ENCODE data around the gene BCAT1. TPM values are rescaled to one million over a fixed set of nuclear protein-coding genes. Genes with fewer than 3 reads are reported as not detected.

Gene BCAT1
- total RNA-seq, 1 experiment from 2014 or later = 0.74 TPM

- H3K27ac ChIP-seq (ENCODE audit: low read depth, low read length) = no peak overlapping the region
- intact Hi-C loops (cut with micrococcal nuclease) = no loop called here
- BruUV-seq (replicated peaks) = no TSS peak
- no peak overlapping the region for H3K9ac ChIP-seq (ENCODE audit: low read length)
- ChIA-PET RAD21 (ENCODE audit: low non-redundant PET in 1 of 2, low total read pairs in 2 of 2, uncharacterized antibody in 2 of 2, unreplicated experiment in 2 of 2) (no interaction called here), POLR2A (no interaction called here), CTCF (interaction anchor here (1.2 kb wide), 1 partner anchor 8 kb away, joined by 4 read pairs; no protein-coding TSS in a partner anchor)
- peaks cover 4 to 8% of the 10 kb centered on the region in 2 experiments; a peak in 1 of 4 replicates for H3K4me1 ChIP-seq (ENCODE audit: control insufficient read depth in 1 of 2, insufficient read depth in 2 of 2, low read length in 2 of 2)
- no peaks in the 10 kb centered on the region for H3K27me3 ChIP-seq (ENCODE audit: insufficient read depth, low read length)
- ATAC-seq = no peak
- H3K4me3 ChIP-seq (replicated peaks in 1 of 2; ENCODE audit: low read depth in 1 of 2, low read length in 2 of 2) = no peak overlapping the region
- H3K36me3 ChIP-seq (ENCODE audit: control insufficient read depth in 1 of 2, insufficient read depth in 2 of 2, low read length in 2 of 2) = no peaks in the 10 kb centered on the region
- no peak overlapping the region for H3K4me2 ChIP-seq (ENCODE audit: low read length)
- H3K9me3 ChIP-seq (ENCODE audit: control insufficient read depth in 1 of 2, insufficient read depth in 1 of 2, low read depth in 1 of 2, low read length in 2 of 2) = no peaks in the 10 kb centered on the region
- H4K20me1 ChIP-seq (ENCODE audit: insufficient read depth) = no peaks in the 10 kb centered on the region
- H3K9me2 ChIP-seq (ENCODE audit: insufficient read depth) = no peaks in the 10 kb centered on the region
- no peaks in the 10 kb centered on the region for H3K79me2 ChIP-seq (ENCODE audit: insufficient read depth, low read length)
- no peak for DNase-seq (ENCODE audit: low read depth, low spot score)
- no peak for TF ChIP-seq ZFX (IDR thresholded peaks at IDR 0.05)
- H2AFZ ChIP-seq (ENCODE audit: low read depth, low read length, poor library complexity, severe bottlenecking) = no peak overlapping the region
These were observed 88.4 kb downstream of the BCAT1 start for GRCh38 chr12:24860546-24860945.

GRCh38 chr12:24856541-24856940 lies 92.4 kb downstream of the BCAT1 start:
- Histone ChIP-seq H3K4me1 (ENCODE audit: control insufficient read depth in 1 of 2, insufficient read depth in 2 of 2, low read length in 2 of 2) (no peaks in the 10 kb centered on the region), H3K9me3 (ENCODE audit: control insufficient read depth in 1 of 2, insufficient read depth in 1 of 2, low read depth in 1 of 2, low read length in 2 of 2) (no peaks in the 10 kb centered on the region), H3K36me3 (ENCODE audit: control insufficient read depth in 1 of 2, insufficient read depth in 2 of 2, low read length in 2 of 2) (no peaks in the 10 kb centered on the region), H3K4me2 (ENCODE audit: low read length) (no peak overlapping the region), H3K27ac (ENCODE audit: low read depth, low read length) (no peak overlapping the region), H3K9ac (ENCODE audit: low read length) (no peak overlapping the region), H3K4me3 (replicated peaks in 1 of 2; ENCODE audit: low read depth in 1 of 2, low read length in 2 of 2) (no peak overlapping the region), H3K27me3 (ENCODE audit: insufficient read depth, low read length) (peaks cover under 1% of the 10 kb centered on the region; the same call in 1 of the 2 replicates), H2AFZ (ENCODE audit: low read depth, low read length, poor library complexity, severe bottlenecking) (no peak overlapping the region), H4K20me1 (ENCODE audit: insufficient read depth) (no peaks in the 10 kb centered on the region), H3K9me2 (ENCODE audit: insufficient read depth) (no peaks in the 10 kb centered on the region), H3K79me2 (ENCODE audit: insufficient read depth, low read length) (no peaks in the 10 kb centered on the region)
- no peak for TF ChIP-seq FOSL1 (IDR thresholded peaks at IDR 0.05; ENCODE audit: low read depth)
- TF ChIP-seq REST (IDR thresholded peaks at IDR 0.05; ENCODE audit: low read depth) = no peak
- TF ChIP-seq POLR2AphosphoS5 (IDR thresholded peaks at IDR 0.05; ENCODE audit: low read depth, low read length) = no peak
- TF ChIP-seq EGR1 (IDR thresholded peaks at IDR 0.05; ENCODE audit: low read depth) = no peak
- no peak for TF ChIP-seq JUND (IDR thresholded peaks at IDR 0.05)
- TF ChIP-seq SRF (IDR thresholded peaks at IDR 0.05; ENCODE audit: low read depth) = no peak
- TF ChIP-seq MAX (IDR thresholded peaks at IDR 0.05) = no peak
- no peak for DNase-seq (ENCODE audit: low read depth, low spot score)
- no peak for ATAC-seq
- CTCF ChIA-PET = no interaction called here
- RAD21 ChIA-PET (ENCODE audit: low non-redundant PET in 1 of 2, low total read pairs in 2 of 2, uncharacterized antibody in 2 of 2, unreplicated experiment in 2 of 2) = no interaction called here
- no TSS peak for BruUV-seq (replicated peaks)
- POLR2A ChIA-PET = no interaction called here
- intact Hi-C loops (cut with micrococcal nuclease) = no loop called here

Data from HCT116 (cell line).